ENCODE data around the gene GYPA. TPM values are rescaled to one million over a fixed set of nuclear protein-coding genes. Genes with fewer than 3 reads are reported as not detected.
A peak's percentile ranks its signal among the peaks of the same experiment; 100 is the strongest.

The GYPA gene
- total RNA-seq, 1 experiment from 2014 or later = not detected

DNA sequence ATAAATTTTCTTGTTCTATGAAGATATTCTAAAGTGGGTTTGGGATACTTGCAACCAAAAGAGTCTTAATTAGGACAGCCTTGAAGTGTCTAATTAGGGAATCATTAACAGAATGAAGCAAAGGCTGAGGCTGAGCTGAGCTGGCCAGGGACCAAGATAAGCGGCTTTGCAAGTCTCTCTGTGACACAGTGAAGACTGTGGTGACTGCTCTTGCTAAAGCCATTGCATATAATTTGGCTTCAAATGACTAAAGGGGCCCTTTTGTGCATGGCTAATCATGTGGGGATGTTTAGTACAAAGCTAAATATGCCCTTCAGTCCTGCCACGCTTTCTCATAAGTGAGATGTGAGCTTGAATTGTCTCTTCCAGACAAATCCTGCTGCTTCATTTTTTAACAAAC is 31.2 kb upstream of the GYPA start:
- CTCF ChIA-PET = no interaction called here

DNA sequence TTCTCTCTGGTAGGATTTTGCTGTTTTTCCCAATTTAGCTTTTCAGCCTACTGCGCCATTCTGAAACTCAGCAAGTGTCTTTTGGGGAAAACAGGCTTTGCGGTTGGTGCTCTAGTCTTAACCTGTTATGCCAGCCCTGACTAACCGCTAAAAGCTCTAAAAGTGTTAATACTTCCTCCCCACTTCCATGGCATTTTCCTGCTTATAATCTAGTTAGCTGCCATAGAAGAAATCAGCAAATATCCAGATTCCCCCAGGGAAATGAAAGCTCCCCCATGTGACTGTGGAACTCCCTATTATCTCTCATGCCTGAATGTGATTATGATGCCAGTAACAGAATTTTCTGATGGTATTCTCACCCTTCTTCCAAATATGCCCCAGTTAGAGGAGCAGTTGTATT is 28.7 kb upstream of the GYPA start:
- Histone ChIP-seq H3K4me3 (ENCODE audit: low read depth, low read length, poor library complexity, severe bottlenecking) (no peak overlapping the region), H3K36me3 (ENCODE audit: insufficient read depth, low read length, poor library complexity, severe bottlenecking) (no peaks in the 10 kb centered on the region), H3K4me1 (ENCODE audit: insufficient read depth, low read length, poor library complexity, severe bottlenecking) (peaks cover 5% of the 10 kb centered on the region), H3K9me3 (ENCODE audit: low read depth, low read length, poor library complexity, severe bottlenecking) (no peaks in the 10 kb centered on the region), H3K27me3 (replicated peaks; ENCODE audit: insufficient read depth, low read depth, low read length, poor library complexity) (no peaks in the 10 kb centered on the region), H3K27ac (ENCODE audit: low read depth, low read length, poor library complexity, severe bottlenecking) (no peak overlapping the region)
- peak; percentile 62 for DNase-seq (ENCODE audit: low spot score)
- TF ChIP-seq EZH2 (IDR thresholded peaks at IDR 0.05; ENCODE audit: borderline replicate concordance, low read depth, low read length, poor library complexity, severe bottlenecking) = no peak
- TF ChIP-seq, protein P1, sequence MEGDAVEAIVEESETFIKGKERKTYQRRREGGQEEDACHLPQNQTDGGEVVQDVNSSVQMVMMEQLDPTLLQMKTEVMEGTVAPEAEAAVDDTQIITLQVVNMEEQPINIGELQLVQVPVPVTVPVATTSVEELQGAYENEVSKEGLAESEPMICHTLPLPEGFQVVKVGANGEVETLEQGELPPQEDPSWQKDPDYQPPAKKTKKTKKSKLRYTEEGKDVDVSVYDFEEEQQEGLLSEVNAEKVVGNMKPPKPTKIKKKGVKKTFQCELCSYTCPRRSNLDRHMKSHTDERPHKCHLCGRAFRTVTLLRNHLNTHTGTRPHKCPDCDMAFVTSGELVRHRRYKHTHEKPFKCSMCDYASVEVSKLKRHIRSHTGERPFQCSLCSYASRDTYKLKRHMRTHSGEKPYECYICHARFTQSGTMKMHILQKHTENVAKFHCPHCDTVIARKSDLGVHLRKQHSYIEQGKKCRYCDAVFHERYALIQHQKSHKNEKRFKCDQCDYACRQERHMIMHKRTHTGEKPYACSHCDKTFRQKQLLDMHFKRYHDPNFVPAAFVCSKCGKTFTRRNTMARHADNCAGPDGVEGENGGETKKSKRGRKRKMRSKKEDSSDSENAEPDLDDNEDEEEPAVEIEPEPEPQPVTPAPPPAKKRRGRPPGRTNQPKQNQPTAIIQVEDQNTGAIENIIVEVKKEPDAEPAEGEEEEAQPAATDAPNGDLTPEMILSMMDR (conservative IDR thresholded peaks at IDR 0.05; ENCODE audit: low read depth, low read length) = no peak
- CTCF ChIA-PET = no interaction called here
- no TSS peak for BruUV-seq (replicated peaks)
- intact Hi-C loops (cut with micrococcal nuclease; ENCODE audit: unreplicated experiment) = no loop called here
- POLR2A ChIA-PET (ENCODE audit: low non-redundant PET) = no interaction called here

More for the DNA sequence above, 31.2 kb upstream of the GYPA start:
- POLR2A ChIA-PET (ENCODE audit: low non-redundant PET) = no interaction called here
- no peaks in the 10 kb centered on the region for H3K27me3 ChIP-seq (replicated peaks; ENCODE audit: insufficient read depth, low read depth, low read length, poor library complexity)
- H3K4me3 ChIP-seq (ENCODE audit: low read depth, low read length, poor library complexity, severe bottlenecking) = no peak overlapping the region
- no peaks in the 10 kb centered on the region for H3K9me3 ChIP-seq (ENCODE audit: low read depth, low read length, poor library complexity, severe bottlenecking)
- no peak for TF ChIP-seq EZH2 (IDR thresholded peaks at IDR 0.05; ENCODE audit: borderline replicate concordance, low read depth, low read length, poor library complexity, severe bottlenecking)
- TF ChIP-seq, protein P1 (conservative IDR thresholded peaks at IDR 0.05; ENCODE audit: low read depth, low read length) = no peak
- peaks cover 10% of the 10 kb centered on the region for H3K4me1 ChIP-seq (ENCODE audit: insufficient read depth, low read length, poor library complexity, severe bottlenecking)
- intact Hi-C loops (cut with micrococcal nuclease; ENCODE audit: unreplicated experiment) = loop anchor here (5.0 to 10.0 kb wide), 3 partner anchors 941 to 1446 kb away; partner anchors contain the start of gene MMAA
- H3K27ac ChIP-seq (ENCODE audit: low read depth, low read length, poor library complexity, severe bottlenecking) = no peak overlapping the region
- no peak for DNase-seq (ENCODE audit: low spot score)
- H3K36me3 ChIP-seq (ENCODE audit: insufficient read depth, low read length, poor library complexity, severe bottlenecking) = no peaks in the 10 kb centered on the region
- BruUV-seq (replicated peaks) = no TSS peak

DNA sequence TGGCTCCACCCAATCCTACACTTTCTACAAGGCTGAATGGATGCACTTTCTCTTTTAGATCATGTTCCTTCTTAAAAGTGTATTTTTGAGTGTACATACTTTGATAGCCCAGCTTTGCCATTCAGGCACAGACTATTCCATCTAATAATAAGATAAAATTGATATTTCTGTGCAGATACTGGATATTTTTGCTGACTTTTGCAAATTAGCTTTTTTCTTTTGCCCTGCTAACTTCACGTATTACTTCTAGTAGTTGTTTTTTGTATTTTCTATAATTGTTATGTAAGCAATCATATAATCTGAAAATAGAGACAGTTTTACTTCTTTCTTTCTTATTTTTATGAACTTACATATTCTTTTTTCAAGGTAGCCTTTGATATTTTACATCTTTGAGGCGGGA is 13.5 kb upstream of the GYPA start:
- no peaks in the 10 kb centered on the region for H3K4me1 ChIP-seq (ENCODE audit: insufficient read depth, low read length, poor library complexity, severe bottlenecking)
- intact Hi-C loops (cut with micrococcal nuclease; ENCODE audit: unreplicated experiment) = no loop called here
- ChIA-PET POLR2A (ENCODE audit: low non-redundant PET) (no interaction called here), CTCF (no interaction called here)
- H3K36me3 ChIP-seq (ENCODE audit: insufficient read depth, low read length, poor library complexity, severe bottlenecking) = no peaks in the 10 kb centered on the region
- DNase-seq (ENCODE audit: low spot score) = no peak
- H3K27me3 ChIP-seq (replicated peaks; ENCODE audit: insufficient read depth, low read depth, low read length, poor library complexity) = no peaks in the 10 kb centered on the region
- BruUV-seq (replicated peaks) = no TSS peak
- H3K4me3 ChIP-seq (ENCODE audit: low read depth, low read length, poor library complexity, severe bottlenecking) = no peak overlapping the region
- TF ChIP-seq, protein P1 (conservative IDR thresholded peaks at IDR 0.05; ENCODE audit: low read depth, low read length) = no peak
- no peak for TF ChIP-seq EZH2 (IDR thresholded peaks at IDR 0.05; ENCODE audit: borderline replicate concordance, low read depth, low read length, poor library complexity, severe bottlenecking)
- H3K9me3 ChIP-seq (ENCODE audit: low read depth, low read length, poor library complexity, severe bottlenecking) = no peaks in the 10 kb centered on the region
- H3K27ac ChIP-seq (ENCODE audit: low read depth, low read length, poor library complexity, severe bottlenecking) = no peak overlapping the region

Measured in A673 (cell line).